Fibroblast of the conjunctiva (primary cell): Measurements from ENCODE around the gene SMIM35.

Source experiments
- DNase-seq: peaks from one replicate; pipeline ENCODE4 v3.0.0-alpha.2; 2010; ENCODE audit warnings: low read depth

The SMIM35 gene

GRCh38 chr11:118057251-118058145 lies 29.3 kb downstream of the SMIM35 start:
- DNase-seq, result no peak

GRCh38 chr11:118056806-118057205 lies 30.0 kb downstream of the SMIM35 start:
- no peak for DNase-seq

GRCh38 chr11:118055966-118056365 lies 30.8 kb downstream of the SMIM35 start:
- DNase-seq, result no peak

- no peak for DNase-seq
These were observed 31.8 kb downstream of the SMIM35 start for GRCh38 chr11:118054712-118055640.

- DNase-seq, result no peak
These were observed 34.1 kb downstream of the SMIM35 start for GRCh38 chr11:118052581-118053206.

- DNase-seq, result no peak
These were observed 34.9 kb downstream of the SMIM35 start for GRCh38 chr11:118051611-118052461.

- no peak for DNase-seq
These were observed 35.6 kb downstream of the SMIM35 start for GRCh38 chr11:118051136-118051610.

- no peak for DNase-seq
These were observed 36.4 kb downstream of the SMIM35 start for GRCh38 chr11:118050208-118050891.

GRCh38 chr11:118049771-118050170 lies 37.0 kb downstream of the SMIM35 start:
- DNase-seq, result no peak

- no peak for DNase-seq
These were observed 38.0 kb downstream of the SMIM35 start for GRCh38 chr11:118048472-118049370.

- DNase-seq, result no peak
These were observed 39.0 kb downstream of the SMIM35 start for GRCh38 chr11:118047749-118048148.

- DNase-seq, result no peak
These were observed 39.6 kb downstream of the SMIM35 start for GRCh38 chr11:118046964-118047700.

- no peak for DNase-seq
These were observed 40.5 kb downstream of the SMIM35 start for GRCh38 chr11:118046051-118046963.

- no peak for DNase-seq
These were observed 41.6 kb downstream of the SMIM35 start for GRCh38 chr11:118045191-118045590.

- no peak for DNase-seq
These were observed 44.0 kb downstream of the SMIM35 start for GRCh38 chr11:118042796-118043195.

- no peak for DNase-seq
These were observed 44.6 kb downstream of the SMIM35 start for GRCh38 chr11:118042141-118042540.

- DNase-seq, result no peak
These were observed 53.3 kb downstream of the SMIM35 start for GRCh38 chr11:118033443-118033842.

GRCh38 chr11:118028626-118029025 lies 58.1 kb downstream of the SMIM35 start:
- no peak for DNase-seq
